Kidney tubule cell (primary cell): ENCODE data around the gene ACMSD.
"Not testable (repeated sequence)": the region's sequence is repeated elsewhere in the genome, so short reads cannot be mapped to it uniquely, and the experiment has no call there.

ENCODE experiments used
- DNase-seq: peaks from one replicate; pipeline ENCODE4 v3.0.0-alpha.2; 2018; ENCODE audit warnings: low spot score

The ACMSD gene

GRCh38 chr2:134852518-134852917 is 14.1 kb downstream of the ACMSD start:
- DNase-seq = no peak

- no peak for DNase-seq
Measured at GRCh38 chr2:134855709-134856108, 17.3 kb downstream of the ACMSD start.

GRCh38 chr2:134858245-134858644 is 19.8 kb downstream of the ACMSD start:
- no peak for DNase-seq

- no peak for DNase-seq
Measured at GRCh38 chr2:134861173-134861572, 22.8 kb downstream of the ACMSD start.

- DNase-seq = peak; percentile 31
Measured at GRCh38 chr2:134862069-134862468, 23.7 kb downstream of the ACMSD start.

- no peak for DNase-seq
Measured at GRCh38 chr2:134862674-134863073, 24.3 kb downstream of the ACMSD start.

GRCh38 chr2:134863446-134863845 is 25.0 kb downstream of the ACMSD start:
- no peak for DNase-seq

- DNase-seq = no peak
Measured at GRCh38 chr2:134865067-134865787, 26.8 kb downstream of the ACMSD start.

- DNase-seq = no peak
Measured at GRCh38 chr2:134866498-134867099, 28.2 kb downstream of the ACMSD start.

- no peak for DNase-seq
Measured at GRCh38 chr2:134869946-134870736, 31.7 kb downstream of the ACMSD start.

GRCh38 chr2:134873152-134873551 is 34.7 kb downstream of the ACMSD start:
- DNase-seq = no peak

GRCh38 chr2:134875309-134875708 is 36.9 kb downstream of the ACMSD start:
- no peak for DNase-seq

- no peak for DNase-seq
Measured at GRCh38 chr2:134882773-134883172, 44.4 kb downstream of the ACMSD start.

GRCh38 chr2:134883552-134884293 is 45.3 kb downstream of the ACMSD start:
- DNase-seq = no peak

GRCh38 chr2:134884435-134884834 is 46.0 kb downstream of the ACMSD start:
- no peak for DNase-seq

GRCh38 chr2:134892282-134893035 is 54.0 kb downstream of the ACMSD start:
- peak; percentile 33 for DNase-seq

- peak; percentile 29 for DNase-seq
Measured at GRCh38 chr2:134897932-134898331, 59.5 kb downstream of the ACMSD start.

GRCh38 chr2:134899204-134899603 is 60.8 kb downstream of the ACMSD start:
- no peak for DNase-seq

- peak; percentile 44 for DNase-seq
Measured at GRCh38 chr2:134900151-134900550, 61.7 kb downstream of the ACMSD start.

- DNase-seq = not testable (repeated sequence)
Measured at GRCh38 chr2:134903701-134904100, 65.3 kb downstream of the ACMSD start.

GRCh38 chr2:134905168-134905567 is 66.8 kb downstream of the ACMSD start:
- DNase-seq = no peak

- no peak for DNase-seq
Measured at GRCh38 chr2:134906726-134907125, 68.3 kb downstream of the ACMSD start.
